SKM-1 (cell line): ENCODE results near the gene RAB12.
A peak's percentile ranks its signal among the peaks of the same experiment; 100 is the strongest.
"Not testable (repeated sequence)": the region's sequence is repeated elsewhere in the genome, so short reads cannot be mapped to it uniquely, and the experiment has no call there.

Experiments
- DNase-seq: peaks from one replicate; lab custom pipeline; 2025; ENCODE audit not compliant: unreplicated experiment; lab: John Stamatoyannopoulos, UW

Gene RAB12

GRCh38 chr18:8611916-8612576 is 2.8 kb downstream of the RAB12 start:
- DNase-seq: no peak

GRCh38 chr18:8614875-8615274 is 5.6 kb downstream of the RAB12 start:
- no peak for DNase-seq

- peak; percentile 23 for DNase-seq
Observed at GRCh38 chr18:8615397-8616027, 6.3 kb downstream of the RAB12 start.

GRCh38 chr18:8616028-8616401 is 6.8 kb downstream of the RAB12 start:
- DNase-seq: no peak

GRCh38 chr18:8617907-8618306 is 8.7 kb downstream of the RAB12 start:
- no peak for DNase-seq

GRCh38 chr18:8619041-8619440 is 9.8 kb downstream of the RAB12 start:
- no peak for DNase-seq

GRCh38 chr18:8619835-8620577 is 10.8 kb downstream of the RAB12 start:
- DNase-seq: no peak

GRCh38 chr18:8620845-8621244 is 11.6 kb downstream of the RAB12 start:
- DNase-seq: no peak

- DNase-seq: not testable (repeated sequence)
Observed at GRCh38 chr18:8622625-8623024, 13.4 kb downstream of the RAB12 start.

- no peak for DNase-seq
Observed at GRCh38 chr18:8623549-8624106, 14.4 kb downstream of the RAB12 start.

- DNase-seq: no peak
Observed at GRCh38 chr18:8625461-8626092, 16.3 kb downstream of the RAB12 start.

- no peak for DNase-seq
Observed at GRCh38 chr18:8626414-8627106, 17.3 kb downstream of the RAB12 start.

- no peak for DNase-seq
Observed at GRCh38 chr18:8627107-8627472, 17.9 kb downstream of the RAB12 start.

- DNase-seq: no peak
Observed at GRCh38 chr18:8627540-8627939, 18.3 kb downstream of the RAB12 start.

- DNase-seq: no peak
Observed at GRCh38 chr18:8629602-8630001, 20.4 kb downstream of the RAB12 start.

GRCh38 chr18:8630546-8630945 is 21.3 kb downstream of the RAB12 start:
- no peak for DNase-seq

GRCh38 chr18:8631265-8631664 is 22.0 kb downstream of the RAB12 start:
- no peak for DNase-seq

- no peak for DNase-seq
Observed at GRCh38 chr18:8632386-8632785, 23.1 kb downstream of the RAB12 start.

- DNase-seq: no peak
Observed at GRCh38 chr18:8634508-8634907, 25.3 kb downstream of the RAB12 start.

GRCh38 chr18:8635087-8635486 is 25.9 kb downstream of the RAB12 start:
- no peak for DNase-seq

GRCh38 chr18:8639762-8640161 is 30.5 kb downstream of the RAB12 start:
- no peak for DNase-seq
